GM19467 (cell line): ENCODE results near the gene MEI4.
"Not testable (repeated sequence)": the region's sequence is repeated elsewhere in the genome, so short reads cannot be mapped to it uniquely, and the experiment has no call there.

Source experiments
- ATAC-seq: cut with Tn5 transposase; IDR thresholded peaks from one replicate; pipeline ENCODE4 v1.9.1; 2021; ENCODE audit warnings: mild to moderate bottlenecking, moderate library complexity; ENCODE audit not compliant: unreplicated experiment

The MEI4 gene

DNA sequence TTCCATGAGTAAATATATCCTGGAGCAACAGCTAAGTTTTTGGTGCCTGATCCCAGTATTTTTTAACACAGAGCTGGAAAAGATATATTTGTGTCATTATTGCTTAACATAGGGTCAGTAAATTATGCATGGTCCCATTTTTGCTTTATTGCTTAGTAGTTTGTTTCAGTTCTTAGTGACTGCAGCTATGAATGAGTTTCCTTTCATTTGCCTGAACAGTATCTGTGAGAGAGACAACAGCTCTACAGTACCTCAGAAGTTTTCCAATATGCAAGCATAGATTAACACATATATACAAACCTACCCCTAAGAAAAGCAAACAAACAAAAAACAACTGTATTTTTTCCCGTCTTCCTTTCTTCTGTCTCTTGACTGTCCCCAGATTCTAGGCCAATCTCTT, 160.3 kb downstream of the MEI4 start:
- ATAC-seq, result no peak

GRCh38 chr6:77814119-77814518, 161.3 kb downstream of the MEI4 start:
- no peak for ATAC-seq

GRCh38 chr6:77815531-77815930, 162.7 kb downstream of the MEI4 start:
- ATAC-seq, result no peak

DNA sequence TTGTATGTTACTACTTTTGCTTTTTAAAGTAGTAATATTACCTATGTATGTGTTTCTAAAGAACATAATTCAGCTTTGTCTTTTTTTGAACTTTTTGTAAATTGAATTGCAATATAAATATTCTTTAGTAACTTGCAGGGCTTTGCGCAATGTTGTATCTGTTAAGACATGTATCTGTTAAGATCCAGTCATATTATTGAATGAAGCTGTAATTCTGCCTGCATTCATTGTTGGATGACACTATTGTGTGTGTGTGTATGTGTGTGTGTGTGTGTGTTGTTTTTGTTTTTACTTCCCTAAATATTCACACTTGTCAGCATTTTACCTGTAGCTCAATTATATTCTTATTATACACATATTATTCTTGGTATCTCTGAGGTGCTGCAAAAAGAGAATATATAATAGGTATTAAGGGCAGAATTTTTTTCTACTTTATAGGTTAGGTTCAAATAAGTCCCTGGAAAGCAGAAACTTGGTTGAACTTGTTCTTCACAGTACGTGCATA, 164.0 kb downstream of the MEI4 start:
- ATAC-seq, result no peak

DNA sequence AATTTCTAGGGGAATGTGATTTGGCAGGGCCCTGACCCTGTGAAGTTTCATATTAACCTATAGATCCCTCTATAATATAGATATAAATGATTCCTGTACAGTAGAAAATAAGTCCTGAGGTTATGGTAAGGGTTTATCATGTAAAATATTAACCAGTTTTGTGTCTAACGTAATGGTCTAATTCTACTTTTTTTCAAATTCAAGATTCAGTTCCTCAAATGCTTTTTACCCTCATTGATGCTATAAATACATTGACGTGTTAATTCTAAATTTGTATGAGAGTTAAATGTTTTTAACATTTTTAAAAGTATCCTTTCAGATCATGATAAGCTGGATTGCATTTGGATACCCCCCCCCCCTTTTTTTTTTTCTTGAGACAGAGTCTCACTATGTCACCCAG, 169.4 kb downstream of the MEI4 start:
- ATAC-seq, result no peak

DNA sequence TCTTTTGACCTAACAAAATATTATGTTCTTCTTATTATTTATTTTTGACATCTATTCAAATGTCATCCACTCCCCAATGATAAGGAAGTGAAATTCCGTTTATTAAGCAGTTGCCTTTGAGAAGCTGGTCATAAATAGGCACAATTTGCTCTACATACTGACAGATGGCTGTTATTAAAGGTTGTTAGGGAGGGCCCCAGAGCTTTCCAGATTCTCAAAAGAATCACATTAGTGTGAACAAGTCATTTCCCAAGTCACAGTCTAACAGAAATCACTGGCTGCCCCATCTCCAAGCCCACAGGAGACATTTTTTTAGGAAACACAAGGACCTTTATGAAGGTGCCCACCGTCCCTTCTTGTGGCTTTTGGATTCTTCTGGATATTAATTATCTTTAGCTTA, 172.4 kb downstream of the MEI4 start:
- ATAC-seq, result no peak

GRCh38 chr6:77829736-77830135, 176.9 kb downstream of the MEI4 start:
- no peak for ATAC-seq

DNA sequence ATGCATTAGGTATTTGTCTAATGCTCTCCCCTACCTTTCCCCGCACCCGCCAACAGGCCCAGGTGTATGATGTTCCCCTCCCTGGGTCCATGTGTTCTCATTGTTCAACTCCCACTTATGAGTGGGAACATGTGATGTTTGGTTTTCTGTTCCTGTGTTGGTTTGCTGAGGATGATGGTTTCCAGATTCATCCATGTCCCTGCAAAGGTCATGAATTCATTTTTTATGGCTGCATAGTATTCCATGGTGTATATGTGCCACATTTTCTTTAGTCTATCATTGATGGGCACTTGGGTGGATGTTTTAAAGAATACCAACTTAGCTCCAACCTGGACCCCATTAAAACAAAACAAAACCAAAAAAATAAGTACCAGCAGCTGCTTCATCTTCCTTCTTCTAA, 180.9 kb downstream of the MEI4 start:
- ATAC-seq, result not testable (repeated sequence)

GRCh38 chr6:77834591-77834996, 181.8 kb downstream of the MEI4 start:
- ATAC-seq, result no peak

GRCh38 chr6:77837034-77837784, 184.4 kb downstream of the MEI4 start:
- ATAC-seq, result no peak

DNA sequence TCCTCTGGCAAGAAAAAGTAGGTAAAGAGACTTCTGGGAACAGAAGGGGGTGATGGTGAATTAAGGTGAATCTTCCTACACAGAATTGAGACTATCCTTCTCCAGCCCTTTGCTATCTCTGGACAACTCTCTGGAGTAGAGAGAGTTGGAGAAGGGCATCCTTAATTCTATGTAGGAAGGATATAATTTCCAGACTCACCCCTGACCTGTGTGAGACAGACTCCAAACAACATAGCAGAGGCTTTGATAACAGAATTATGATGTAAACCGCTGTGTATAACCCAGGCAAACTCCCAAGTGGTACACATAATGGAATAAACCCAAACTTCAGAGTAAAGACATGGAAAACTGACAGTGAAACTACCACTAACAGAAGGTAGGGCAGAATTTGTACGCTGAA, 186.5 kb downstream of the MEI4 start:
- no peak for ATAC-seq

DNA sequence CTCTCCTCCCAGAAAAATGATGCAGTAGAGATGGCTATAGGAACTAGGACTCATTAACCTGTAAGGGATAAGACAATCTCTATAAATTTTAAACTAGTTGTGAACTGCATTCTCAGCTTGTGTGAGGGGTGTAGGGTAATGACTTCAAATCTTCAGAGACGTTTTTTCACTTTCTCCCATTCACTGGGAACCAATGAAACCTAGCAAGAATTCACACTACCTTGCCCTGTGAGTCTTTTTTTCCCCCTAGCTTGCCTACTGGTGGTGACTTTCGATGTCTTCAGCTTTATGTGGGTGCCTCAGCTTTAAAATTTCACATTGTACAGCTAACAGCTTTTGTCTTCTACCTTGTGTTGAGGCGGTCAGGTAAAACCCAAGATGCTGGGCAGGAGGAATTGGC, 192.0 kb downstream of the MEI4 start:
- no peak for ATAC-seq

DNA sequence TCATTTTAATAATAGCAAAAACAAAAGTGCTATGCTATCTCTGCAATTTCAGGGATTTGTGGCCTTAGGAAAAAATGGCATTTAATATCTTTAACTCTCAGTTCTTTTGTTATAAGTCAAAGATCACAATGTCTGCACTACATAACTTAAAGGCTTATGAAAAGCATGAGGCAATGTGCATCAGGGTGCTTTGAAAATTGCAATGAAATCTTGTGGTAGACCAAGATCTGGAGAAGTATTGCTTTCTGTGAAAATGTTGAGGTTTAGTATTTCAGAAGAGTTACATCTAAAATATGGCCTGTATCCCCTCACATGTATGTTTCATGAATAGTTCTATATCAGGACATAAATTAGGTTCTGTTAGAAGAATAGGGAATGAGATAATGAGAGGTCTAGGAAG, 200.6 kb downstream of the MEI4 start:
- no peak for ATAC-seq

DNA sequence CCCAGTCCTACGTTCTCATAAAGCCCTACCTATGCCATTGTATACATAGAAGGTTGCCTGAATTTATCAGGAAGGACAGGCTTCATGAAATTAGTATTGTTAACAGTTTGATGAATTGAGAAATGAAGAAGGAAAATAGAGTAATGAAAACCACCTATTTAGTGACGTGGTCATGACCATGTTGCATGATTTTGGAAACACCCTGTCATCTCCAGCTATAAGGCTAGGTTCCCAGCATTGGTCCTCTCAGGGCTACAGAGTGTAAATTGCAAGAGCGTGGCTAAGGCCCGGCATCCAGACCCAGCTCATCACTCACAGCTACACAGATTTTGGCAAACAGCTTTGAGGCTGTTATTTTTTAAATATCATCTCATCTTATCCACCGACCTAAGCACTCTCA, 203.6 kb downstream of the MEI4 start:
- ATAC-seq, result no peak

GRCh38 chr6:77857421-77857820, 204.6 kb downstream of the MEI4 start:
- no peak for ATAC-seq

DNA sequence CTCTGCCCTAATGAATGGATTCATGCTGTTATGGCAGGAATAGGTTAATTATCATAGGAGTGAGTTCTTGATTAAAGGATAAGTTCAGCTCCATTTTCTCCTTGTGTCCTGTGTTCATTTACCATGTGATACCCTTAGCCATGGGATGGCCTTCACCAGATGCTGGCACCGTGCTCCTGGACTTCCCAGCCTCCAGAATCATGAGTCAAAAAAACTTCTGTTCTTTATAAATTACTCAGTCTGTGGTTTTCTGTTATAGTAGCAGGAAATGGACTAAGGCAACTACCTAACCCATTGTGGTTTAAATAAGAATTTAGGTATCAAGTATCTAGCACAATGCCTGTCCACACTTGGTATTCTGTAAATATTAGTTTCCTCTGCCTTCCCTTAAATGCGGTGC, 223.5 kb downstream of the MEI4 start:
- no peak for ATAC-seq

DNA sequence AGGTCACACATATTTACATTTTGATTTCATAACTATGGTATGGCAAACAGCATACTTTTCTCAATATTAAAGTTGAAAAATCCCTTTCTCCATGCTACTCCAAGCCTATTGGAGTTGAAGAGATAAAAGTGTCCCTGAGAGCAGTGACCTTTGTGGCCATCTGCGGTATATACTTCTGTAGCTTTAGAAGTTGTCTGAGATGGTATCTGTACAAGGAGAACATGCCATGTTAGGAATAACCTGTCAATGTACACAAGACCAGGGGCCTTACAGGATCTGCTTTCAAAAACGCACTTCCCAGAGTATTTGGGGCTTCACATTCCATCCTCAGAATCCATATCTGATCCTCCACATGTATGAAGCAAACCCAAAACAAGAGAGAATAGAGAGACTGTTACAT, 226.7 kb downstream of the MEI4 start:
- ATAC-seq, result no peak

DNA sequence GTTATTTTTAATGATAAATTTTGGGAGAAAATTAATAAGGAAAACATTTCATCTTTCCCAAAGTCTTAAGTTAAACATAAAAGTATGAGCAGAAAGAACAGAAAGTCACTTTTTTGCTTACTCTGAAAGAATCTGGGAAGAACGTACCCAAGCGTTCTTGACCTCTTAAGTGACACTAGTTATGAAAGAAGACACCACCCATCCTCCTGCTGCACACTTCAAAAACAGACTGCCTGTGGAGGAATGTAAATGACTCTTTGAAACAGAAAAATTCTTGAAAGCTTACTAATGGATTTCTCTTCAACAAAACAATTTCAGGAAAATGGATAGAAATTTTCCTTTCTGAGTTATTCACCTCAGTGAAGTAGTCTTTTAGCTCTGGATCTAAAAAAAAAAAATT, 227.7 kb downstream of the MEI4 start:
- ATAC-seq, result no peak

DNA sequence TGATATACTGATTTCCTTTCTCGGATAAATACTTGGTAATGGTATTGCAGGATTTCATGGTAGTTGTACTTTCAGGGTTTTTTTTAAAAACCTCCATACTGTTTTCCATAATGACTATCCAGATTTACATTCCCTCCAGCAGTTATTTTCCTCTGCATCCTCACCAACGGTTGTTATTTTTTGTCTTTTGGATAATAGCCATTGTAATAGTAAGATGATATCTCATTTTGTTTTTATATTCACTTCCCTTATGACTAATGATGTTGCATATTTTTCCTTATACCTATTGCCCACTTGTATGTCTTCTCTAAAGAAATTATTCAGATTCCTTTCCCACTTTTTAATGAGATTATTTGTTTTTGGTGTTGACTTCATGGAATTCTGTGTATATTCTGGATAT, 231.0 kb downstream of the MEI4 start:
- no peak for ATAC-seq

DNA sequence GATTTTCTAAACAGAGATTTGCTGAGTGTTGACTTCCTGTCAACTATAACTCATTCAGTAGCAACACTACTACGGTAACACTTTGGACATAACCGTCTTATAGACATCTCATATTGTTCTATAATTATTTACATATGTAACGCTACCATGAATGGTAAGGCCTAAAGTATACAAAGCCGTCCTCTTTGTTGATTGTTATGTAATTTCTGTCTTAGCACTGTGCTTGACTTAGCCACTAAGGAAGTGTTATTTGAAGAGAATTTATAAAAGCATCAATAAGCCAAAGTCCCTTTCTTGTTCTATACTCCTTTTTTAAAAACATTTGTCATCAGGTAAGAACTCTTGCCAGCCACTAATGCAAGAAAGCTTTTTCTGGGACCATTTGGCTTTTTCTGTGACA, 240.6 kb downstream of the MEI4 start:
- ATAC-seq, result no peak

GRCh38 chr6:77906070-77906469, 253.2 kb downstream of the MEI4 start:
- ATAC-seq, result no peak

GRCh38 chr6:77910826-77911225, 258.0 kb downstream of the MEI4 start:
- no peak for ATAC-seq

GRCh38 chr6:77926198-77926751, 273.4 kb downstream of the MEI4 start:
- no peak for ATAC-seq
